ENCODE results near the gene SLC16A3. TPM values are rescaled to one million over a fixed set of nuclear protein-coding genes. Genes with fewer than 3 reads are reported as not detected.

SLC16A3 gene
- total and polyA plus RNA-seq, 2 of the 4 experiments (the other 2 are of a cell fraction) = 49.1 to 181 TPM

DNA sequence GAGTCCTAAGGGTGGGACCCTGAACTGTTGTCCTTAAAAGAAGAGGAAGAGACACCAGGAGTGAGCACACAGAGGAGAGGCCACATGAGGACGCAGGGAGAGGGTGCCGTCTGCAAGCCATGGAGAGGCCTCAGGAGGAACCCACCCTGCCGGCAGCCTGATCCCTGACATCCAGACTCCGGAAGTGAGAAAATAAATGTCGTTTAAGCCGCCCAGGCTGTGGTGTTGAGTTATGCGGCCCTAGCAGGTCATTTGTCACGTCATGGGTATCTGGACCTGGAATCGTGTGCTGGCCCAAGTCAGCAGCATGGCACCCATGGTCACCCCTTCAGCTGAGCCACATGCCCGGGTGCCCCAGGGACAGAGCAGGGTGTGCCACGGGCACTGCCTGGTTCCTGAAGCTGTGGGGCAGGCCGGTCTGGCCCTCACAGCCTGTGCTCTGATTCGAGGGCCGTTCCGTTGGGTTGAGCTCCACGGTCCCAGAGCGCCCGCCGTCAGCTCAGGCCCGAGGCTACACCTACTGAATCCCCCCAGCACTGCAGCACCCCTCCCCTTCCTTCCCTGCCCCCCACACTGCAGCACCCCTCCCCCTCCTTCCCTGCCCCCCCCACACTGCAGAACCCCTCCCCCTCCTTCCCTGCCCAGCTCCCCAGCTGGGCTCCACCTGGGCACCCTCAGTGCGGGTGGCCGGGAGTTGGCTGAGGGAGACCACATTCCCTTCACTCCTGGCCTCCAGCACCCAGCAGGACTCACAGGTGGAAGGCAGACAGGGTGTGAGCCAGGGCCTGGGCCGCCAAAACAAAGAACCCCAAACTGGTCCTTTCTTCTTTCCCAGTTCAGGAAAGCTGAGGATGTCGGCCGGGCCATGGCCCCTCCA is 13.5 kb upstream of the SLC16A3 start:
- Histone ChIP-seq H3K4me2 (ENCODE audit: low read depth, low read length) (no peak overlapping the region), H2BK20ac (ENCODE audit: low read depth, low read length) (peak overlapping the region; percentile 100), H3K14ac (replicated peaks; ENCODE audit: low read depth, low read length) (peak overlapping the region; percentile 100; the same call in 1 of the 2 replicates), H3K27ac (ENCODE audit: insufficient read depth, low read length) (peak overlapping the region; percentile 100), H3K56ac (ENCODE audit: extremely low read depth, insufficient read depth, low read length) (0 out of 2 replicates have a peak overlapping the region, but pooled peaks have one; percentile 10), H2AK5ac (ENCODE audit: low read depth, low read length) (peak overlapping the region; percentile 100), H3K36me3 (ENCODE audit: control insufficient read depth, insufficient read depth, low read length) (no peaks in the 10 kb centered on the region), H3K4ac (ENCODE audit: low read depth, low read length) (peak overlapping the region; percentile 100), H3K9me1 (ENCODE audit: insufficient read depth, low read length) (peaks cover 37% of the 10 kb centered on the region), H3K23ac (ENCODE audit: low read depth, low read length) (0 out of 2 replicates have a peak overlapping the region, but pooled peaks have one; percentile 59), H2BK15ac (ENCODE audit: low read depth, low read length) (peak overlapping the region; percentile 100), H3K9ac (ENCODE audit: low read depth, low read length) (no peak overlapping the region), H4K8ac (ENCODE audit: low read depth in 2 of 2, low read length in 2 of 2) (peak overlapping the region; percentile 75 to 98), H4K5ac (ENCODE audit: low read depth, low read length) (peak overlapping the region; percentile 99; the same call in 1 of the 2 replicates), H3K79me1 (ENCODE audit: low read depth in 1 of 2, low read length in 2 of 2) (peaks cover 29 to 80% of the 10 kb centered on the region in 2 experiments; a peak in 3 of 4 replicates), H3K9me3 (ENCODE audit: control insufficient read depth, insufficient read depth, low read length) (no peaks in the 10 kb centered on the region), H2AFZ (replicated peaks; ENCODE audit: low read length, poor library complexity) (peak overlapping the region; percentile 84), H4K91ac (ENCODE audit: insufficient read depth, low read depth, low read length) (peak overlapping the region; percentile 100), H3K27me3 (ENCODE audit: control insufficient read depth, insufficient read depth, low read length) (no peaks in the 10 kb centered on the region), H4K20me1 (ENCODE audit: insufficient read depth, low read length) (no peaks in the 10 kb centered on the region), H2BK120ac (ENCODE audit: low read depth, low read length) (peak overlapping the region; percentile 100), H3K4me1 (ENCODE audit: control insufficient read depth, insufficient read depth, low read length) (peaks cover 47% of the 10 kb centered on the region), H3K18ac (ENCODE audit: low read depth, low read length) (no peak overlapping the region; the same call in 1 of the 2 replicates), H2BK5ac (ENCODE audit: low read depth, low read length, poor library complexity, severe bottlenecking) (peak overlapping the region; percentile 100), H3K4me3 (ENCODE audit: insufficient read depth, low read depth, low read length) (no peak overlapping the region), H2AK9ac (replicated peaks; ENCODE audit: low read depth, low read length, poor library complexity) (peak overlapping the region; percentile 100)
- ChIA-PET POLR2A (ENCODE audit: unreplicated experiment) (no interaction called here), CTCF (interaction anchor here (1.6 kb wide), 1 partner anchor 9 kb away, joined by 5 read pairs; no protein-coding TSS in a partner anchor)
- WGBS, 2 experiments (ENCODE audit: extremely low coverage in 2 of 2, insufficient read length in 1 of 2) = 70% methylated on average over 12 of the region's 25 CpGs; no CpG with 5 or more reads in 1 of the 2 experiments
- in situ Hi-C loops (cut with MboI; ENCODE audit: low sequenced_read_pairs) (no loop called here), dilution Hi-C loops (cut with HindIII; ENCODE audit: low sequenced_read_pairs, unreplicated experiment) (no loop called here), intact Hi-C loops (cut with micrococcal nuclease) (no loop called here)
- TF ChIP-seq RAD21 (IDR thresholded peaks at IDR 0.05; ENCODE audit: low read length) = no peak
- TF ChIP-seq RCOR1 (IDR thresholded peaks at IDR 0.05; ENCODE audit: insufficient replicate concordance, low read length) = no peak
- TF ChIP-seq NFE2L2 (IDR thresholded peaks at IDR 0.05; ENCODE audit: low read depth, low read length) = no peak
- TF ChIP-seq CEBPB (IDR thresholded peaks at IDR 0.05; ENCODE audit: low read depth, low read length) = no peak
- no peak for TF ChIP-seq MAFK (IDR thresholded peaks at IDR 0.05; ENCODE audit: low read depth, low read length)
- TF ChIP-seq RFX5 (IDR thresholded peaks at IDR 0.05; ENCODE audit: low read depth, low read length) = no peak
- no peak for TF ChIP-seq CHD1 (IDR thresholded peaks at IDR 0.05; ENCODE audit: low read depth, low read length)
- no peak for TF ChIP-seq POLR2A (IDR thresholded peaks at IDR 0.05; ENCODE audit: low read depth, low read length)
- no peak for TF ChIP-seq MAZ (IDR thresholded peaks at IDR 0.05; ENCODE audit: borderline replicate concordance, low read depth, low read length)
- TF ChIP-seq, protein P1, sequence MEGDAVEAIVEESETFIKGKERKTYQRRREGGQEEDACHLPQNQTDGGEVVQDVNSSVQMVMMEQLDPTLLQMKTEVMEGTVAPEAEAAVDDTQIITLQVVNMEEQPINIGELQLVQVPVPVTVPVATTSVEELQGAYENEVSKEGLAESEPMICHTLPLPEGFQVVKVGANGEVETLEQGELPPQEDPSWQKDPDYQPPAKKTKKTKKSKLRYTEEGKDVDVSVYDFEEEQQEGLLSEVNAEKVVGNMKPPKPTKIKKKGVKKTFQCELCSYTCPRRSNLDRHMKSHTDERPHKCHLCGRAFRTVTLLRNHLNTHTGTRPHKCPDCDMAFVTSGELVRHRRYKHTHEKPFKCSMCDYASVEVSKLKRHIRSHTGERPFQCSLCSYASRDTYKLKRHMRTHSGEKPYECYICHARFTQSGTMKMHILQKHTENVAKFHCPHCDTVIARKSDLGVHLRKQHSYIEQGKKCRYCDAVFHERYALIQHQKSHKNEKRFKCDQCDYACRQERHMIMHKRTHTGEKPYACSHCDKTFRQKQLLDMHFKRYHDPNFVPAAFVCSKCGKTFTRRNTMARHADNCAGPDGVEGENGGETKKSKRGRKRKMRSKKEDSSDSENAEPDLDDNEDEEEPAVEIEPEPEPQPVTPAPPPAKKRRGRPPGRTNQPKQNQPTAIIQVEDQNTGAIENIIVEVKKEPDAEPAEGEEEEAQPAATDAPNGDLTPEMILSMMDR (conservative IDR thresholded peaks at IDR 0.05; ENCODE audit: low read depth, low read length) = no peak
- no peak for TF ChIP-seq SMC3 (IDR thresholded peaks at IDR 0.05; ENCODE audit: low read depth, low read length)
- no peak for TF ChIP-seq FOS (IDR thresholded peaks at IDR 0.05; ENCODE audit: low read depth, low read length)
- TF ChIP-seq, protein P2, sequence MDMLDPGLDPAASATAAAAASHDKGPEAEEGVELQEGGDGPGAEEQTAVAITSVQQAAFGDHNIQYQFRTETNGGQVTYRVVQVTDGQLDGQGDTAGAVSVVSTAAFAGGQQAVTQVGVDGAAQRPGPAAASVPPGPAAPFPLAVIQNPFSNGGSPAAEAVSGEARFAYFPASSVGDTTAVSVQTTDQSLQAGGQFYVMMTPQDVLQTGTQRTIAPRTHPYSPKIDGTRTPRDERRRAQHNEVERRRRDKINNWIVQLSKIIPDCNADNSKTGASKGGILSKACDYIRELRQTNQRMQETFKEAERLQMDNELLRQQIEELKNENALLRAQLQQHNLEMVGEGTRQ (IDR thresholded peaks at IDR 0.05; ENCODE audit: low read depth, low read length) = no peak
- TF ChIP-seq MXI1 (IDR thresholded peaks at IDR 0.05; ENCODE audit: borderline replicate concordance, low read depth, low read length) = no peak
- DNase-seq (no peak), ATAC-seq (ENCODE audit: low read depth) (no peak)
- BruUV-seq (replicated peaks) = no TSS peak
